SU-DHL-6 (cell line): Measurements from ENCODE around the gene GPAT2.
"Not testable (repeated sequence)": the region's sequence is repeated elsewhere in the genome, so short reads cannot be mapped to it uniquely, and the experiment has no call there.

Experiments
- H2AFZ ChIP-seq: fragments of 200-600 bp; sonication (generic); 2 replicates; pipeline ENCODE4 v1.6.1; 2014; ENCODE audit warnings: low read depth, mild to moderate bottlenecking, moderate library complexity, mixed read lengths, antibody characterized with exemption, low read length; ENCODE audit not compliant: severe bottlenecking
- H3F3A ChIP-seq: fragments of 200-600 bp; shearing (Covaris generic); 2 replicates; pipeline ENCODE4 v1.6.0; 2016; ENCODE audit warnings: antibody characterized with exemption, mild to moderate bottlenecking; ENCODE audit not compliant: insufficient read depth
- H3K27ac ChIP-seq: fragments of 200-600 bp; sonication (generic); 2 replicates; pipeline ENCODE4 v1.5.1; 2016; ENCODE audit warnings: low read depth, mild to moderate bottlenecking, low read length, moderate library complexity, mixed read lengths
- H3K27me3 ChIP-seq: fragments of 200-600 bp; sonication (generic), shearing (Covaris generic); 2 replicates; pipeline ENCODE4 v1.6.0; 2014; ENCODE audit warnings: mild to moderate bottlenecking, low read length
- H3K36me3 ChIP-seq: fragments of 200-600 bp; sonication (generic); 2 replicates; pipeline ENCODE4 v1.6.1; 2014; ENCODE audit warnings: mild to moderate bottlenecking, low read length, mixed read lengths
- H3K4me2 ChIP-seq: fragments of 300-600, 200-600 bp; shearing (Covaris generic), sonication (generic); 2 replicates; pipeline ENCODE4 v1.6.0; 2014; ENCODE audit warnings: low read length, low read depth, mild to moderate bottlenecking; ENCODE audit not compliant: poor library complexity, severe bottlenecking
- H3K4me3 ChIP-seq: fragments of 200-600 bp; sonication (generic); 2 replicates; pipeline ENCODE4 v1.5.1; 2014; ENCODE audit warnings: antibody characterized with exemption, low read length, mild to moderate bottlenecking, mixed read lengths; ENCODE audit not compliant: insufficient read depth, poor library complexity, severe bottlenecking
- H3K79me2 ChIP-seq: fragments of 200-600 bp; sonication (generic); 2 replicates; pipeline ENCODE4 v1.6.1; 2014; ENCODE audit warnings: mild to moderate bottlenecking, low read length, moderate library complexity; ENCODE audit not compliant: insufficient read depth
- H3K9ac ChIP-seq: fragments of 200-600 bp; sonication (generic); 2 replicates; pipeline ENCODE4 v1.7.0; 2014; ENCODE audit warnings: mild to moderate bottlenecking, low read length
- H3K9me2 ChIP-seq: fragments of 200-600 bp; sonication (generic); replicated peaks from 2 replicates; pipeline ENCODE4 v1.6.1; 2014; ENCODE audit warnings: low read length; ENCODE audit not compliant: insufficient read depth
- H3K9me3 ChIP-seq: fragments of 200-600 bp; sonication (generic); 2 replicates; pipeline ENCODE4 v1.6.1; 2014; ENCODE audit warnings: low read length, mixed read lengths; ENCODE audit not compliant: insufficient read depth
- H4K20me1 ChIP-seq: fragments of 200-600 bp; sonication (generic); 2 replicates; pipeline ENCODE4 v1.6.1; 2014; ENCODE audit warnings: low read depth, mild to moderate bottlenecking, antibody characterized with exemption, low read length, moderate library complexity, mixed read lengths

Gene GPAT2

GRCh38 chr2:96016321-96016720 lies 18.4 kb downstream of the GPAT2 start:
- not testable (repeated sequence) for H3K27ac ChIP-seq, H4K20me1 ChIP-seq, H3K79me2 ChIP-seq, H3K27me3 ChIP-seq, H3K36me3 ChIP-seq, H3K9me2 ChIP-seq, H3F3A ChIP-seq, H3K9ac ChIP-seq, H2AFZ ChIP-seq, H3K4me3 ChIP-seq, H3K4me2 ChIP-seq, H3K9me3 ChIP-seq

DNA sequence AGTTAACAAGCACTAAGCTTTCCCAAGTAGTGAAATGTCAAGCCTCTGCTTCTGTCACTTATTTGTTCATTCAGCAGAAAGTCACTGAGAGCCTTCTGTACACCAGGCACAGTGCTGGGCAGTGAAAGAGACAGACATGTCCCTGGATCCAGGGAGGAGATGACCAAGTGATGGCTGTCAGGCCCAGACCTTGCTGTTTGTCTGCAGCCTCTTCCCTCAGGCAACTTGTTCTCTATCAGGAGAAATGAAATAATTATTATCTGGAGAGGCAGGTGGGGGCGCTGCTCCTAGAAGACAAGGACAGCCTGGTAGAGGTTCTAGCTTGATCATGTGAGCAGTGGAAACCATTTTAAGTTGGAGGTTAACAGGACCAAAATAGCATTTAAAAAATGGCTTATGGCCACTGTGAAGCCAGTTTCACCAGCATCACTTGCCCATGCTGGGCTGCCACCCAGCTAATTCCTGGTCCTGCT lies 21.9 kb downstream of the GPAT2 start:
- not testable (repeated sequence) for H3K9ac ChIP-seq, H2AFZ ChIP-seq, H3K4me2 ChIP-seq, H3K9me3 ChIP-seq, H3K27me3 ChIP-seq, H3K4me3 ChIP-seq, H3K9me2 ChIP-seq, H3K27ac ChIP-seq, H3F3A ChIP-seq, H3K79me2 ChIP-seq, H3K36me3 ChIP-seq, H4K20me1 ChIP-seq

DNA sequence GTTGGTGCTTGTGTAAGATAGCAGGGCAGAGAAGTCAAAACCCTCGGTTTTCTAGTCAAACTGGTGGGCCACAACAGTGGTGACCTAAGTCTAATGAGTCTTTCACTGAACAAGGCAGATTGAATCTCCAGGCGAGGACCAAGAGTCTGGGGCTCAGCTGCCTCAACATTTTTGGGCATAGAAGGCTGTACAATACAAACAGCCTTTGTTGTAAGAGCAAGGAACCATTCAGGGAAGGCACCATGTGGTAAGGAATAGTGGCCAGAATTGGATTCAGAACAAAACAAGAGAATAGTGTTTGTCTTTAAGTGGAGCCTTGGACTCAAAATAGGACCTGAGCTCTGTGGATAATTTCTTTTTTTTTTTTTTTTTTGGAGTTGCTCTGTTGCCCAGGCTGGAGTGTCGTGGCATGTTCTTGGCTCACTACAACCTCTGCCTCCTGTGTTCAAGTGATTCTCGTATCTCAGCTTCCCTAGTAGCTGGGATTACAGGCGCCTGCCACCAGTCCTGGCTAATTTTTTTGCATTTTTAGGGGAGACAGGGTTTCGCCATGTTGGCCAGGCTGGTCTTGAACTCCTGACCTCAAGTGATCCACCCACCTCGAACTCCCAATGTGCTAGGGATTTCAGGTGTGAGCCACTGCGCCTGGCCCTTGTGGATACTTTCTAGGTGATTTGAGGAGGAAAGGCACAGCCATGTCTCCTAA lies 22.5 kb downstream of the GPAT2 start:
- H3K36me3 ChIP-seq, H2AFZ ChIP-seq, H3K9me2 ChIP-seq, H3F3A ChIP-seq, H3K79me2 ChIP-seq, H3K4me3 ChIP-seq, H3K27me3 ChIP-seq, H4K20me1 ChIP-seq, H3K9ac ChIP-seq, H3K27ac ChIP-seq, H3K4me2 ChIP-seq, H3K9me3 ChIP-seq: not testable (repeated sequence)

GRCh38 chr2:96011129-96011455 lies 23.6 kb downstream of the GPAT2 start:
- H3K27me3 ChIP-seq, H3K36me3 ChIP-seq, H3K9ac ChIP-seq, H4K20me1 ChIP-seq, H3K4me3 ChIP-seq, H3K4me2 ChIP-seq, H3K79me2 ChIP-seq, H3F3A ChIP-seq, H2AFZ ChIP-seq, H3K9me2 ChIP-seq, H3K27ac ChIP-seq, H3K9me3 ChIP-seq: not testable (repeated sequence)

- Histone ChIP-seq H2AFZ (peak overlapping the region; percentile 68), H3K4me3 (peak overlapping the region; percentile 44), H3K4me2 (peak overlapping the region; percentile 45), H3K9ac (peak overlapping the region; percentile 54)
- H3K79me2 ChIP-seq, H3K9me3 ChIP-seq, H3K36me3 ChIP-seq, H3K9me2 ChIP-seq, H4K20me1 ChIP-seq, H3K27ac ChIP-seq, H3K27me3 ChIP-seq, H3F3A ChIP-seq: not testable (repeated sequence)
Measured at GRCh38 chr2:96010320-96011128, 24.2 kb downstream of the GPAT2 start.

DNA sequence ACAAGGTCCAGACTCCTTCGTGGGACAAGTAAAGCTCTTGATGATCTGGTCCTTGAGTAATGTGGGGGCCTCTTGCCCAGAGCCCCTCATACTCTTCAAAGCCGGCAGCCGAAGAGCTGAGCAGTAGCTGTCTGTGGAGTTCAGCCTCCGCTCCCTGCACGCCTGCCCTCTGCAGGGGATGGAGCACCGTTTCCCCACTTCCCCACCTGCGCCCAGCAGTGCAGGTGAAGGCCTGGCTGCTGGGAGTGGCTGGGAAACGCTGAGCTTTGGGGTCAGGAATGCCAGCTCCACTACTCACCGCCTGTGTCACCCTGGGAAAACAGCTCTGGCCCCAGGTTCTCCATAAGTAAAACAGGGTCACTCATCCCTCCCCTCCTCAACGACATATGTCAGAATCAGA lies 24.9 kb downstream of the GPAT2 start:
- H3K9me2 ChIP-seq, H3K27me3 ChIP-seq, H3K79me2 ChIP-seq, H3K9me3 ChIP-seq, H3K27ac ChIP-seq, H3F3A ChIP-seq, H3K36me3 ChIP-seq, H4K20me1 ChIP-seq: not testable (repeated sequence)
- peak overlapping the region; percentile 68 for H2AFZ ChIP-seq
- peak overlapping the region; percentile 45 for H3K4me2 ChIP-seq
- peak overlapping the region; percentile 44 for H3K4me3 ChIP-seq
- H3K9ac ChIP-seq = peak overlapping the region; percentile 54

- H3K9ac ChIP-seq, H3K36me3 ChIP-seq, H3K27me3 ChIP-seq, H4K20me1 ChIP-seq, H3K4me2 ChIP-seq, H2AFZ ChIP-seq, H3F3A ChIP-seq, H3K9me3 ChIP-seq, H3K27ac ChIP-seq, H3K4me3 ChIP-seq, H3K79me2 ChIP-seq, H3K9me2 ChIP-seq: not testable (repeated sequence)
Measured at GRCh38 chr2:96008051-96008450, 26.7 kb downstream of the GPAT2 start.

- not testable (repeated sequence) for H3K9me2 ChIP-seq, H3K36me3 ChIP-seq, H3K79me2 ChIP-seq, H3K4me2 ChIP-seq, H2AFZ ChIP-seq, H3K9ac ChIP-seq, H3F3A ChIP-seq, H3K9me3 ChIP-seq, H4K20me1 ChIP-seq, H3K27ac ChIP-seq, H3K4me3 ChIP-seq, H3K27me3 ChIP-seq
Measured at GRCh38 chr2:96006248-96006647, 28.5 kb downstream of the GPAT2 start.
